Measurements from ENCODE around the gene NOD2. TPM values are rescaled to one million over a fixed set of nuclear protein-coding genes. Genes with fewer than 3 reads are reported as not detected.

Gene NOD2
- total RNA-seq, 6 donors from 2014 or later = 8.5 to 27.2 (median 11.2) TPM

DNA sequence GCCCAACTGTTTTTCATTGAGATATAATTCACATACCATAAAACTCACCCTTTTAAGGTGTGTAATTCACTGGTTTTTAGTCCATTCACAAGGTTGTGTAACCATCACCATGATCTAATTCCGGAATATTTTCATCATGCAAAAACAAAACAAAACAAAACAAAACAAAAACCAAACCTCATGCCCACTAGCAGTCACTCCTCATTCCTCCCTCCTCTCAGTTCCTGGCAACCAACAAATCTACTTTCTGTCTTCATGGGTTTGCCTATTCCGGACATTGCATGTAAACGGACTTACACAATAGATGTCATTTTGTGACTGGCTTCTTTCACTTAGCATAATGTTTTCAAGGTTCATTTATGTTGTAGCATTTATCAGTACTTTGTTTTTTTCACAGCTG is 4.5 kb upstream of the NOD2 start:
- no peaks in the 10 kb centered on the region for H3K27me3 ChIP-seq
- 51 to 68% methylated on average over 3 of the region's 3 CpGs for WGBS, 2 donors
- no peak overlapping the region for H3K4me3 ChIP-seq
- peaks cover 12 to 37% (median 17%) of the 10 kb centered on the region in 4 donors for H3K4me1 ChIP-seq
- DNase-seq = no peak
- H3K27ac ChIP-seq = peak overlapping the region in 2 of 4 donors; percentile 56 to 70
- no peaks in the 10 kb centered on the region for H3K36me3 ChIP-seq
- no peaks in the 10 kb centered on the region for H3K9me3 ChIP-seq
- ATAC-seq (ENCODE audit: low FRiP score in 2 of 2) = no peak
- TF ChIP-seq, protein P1, sequence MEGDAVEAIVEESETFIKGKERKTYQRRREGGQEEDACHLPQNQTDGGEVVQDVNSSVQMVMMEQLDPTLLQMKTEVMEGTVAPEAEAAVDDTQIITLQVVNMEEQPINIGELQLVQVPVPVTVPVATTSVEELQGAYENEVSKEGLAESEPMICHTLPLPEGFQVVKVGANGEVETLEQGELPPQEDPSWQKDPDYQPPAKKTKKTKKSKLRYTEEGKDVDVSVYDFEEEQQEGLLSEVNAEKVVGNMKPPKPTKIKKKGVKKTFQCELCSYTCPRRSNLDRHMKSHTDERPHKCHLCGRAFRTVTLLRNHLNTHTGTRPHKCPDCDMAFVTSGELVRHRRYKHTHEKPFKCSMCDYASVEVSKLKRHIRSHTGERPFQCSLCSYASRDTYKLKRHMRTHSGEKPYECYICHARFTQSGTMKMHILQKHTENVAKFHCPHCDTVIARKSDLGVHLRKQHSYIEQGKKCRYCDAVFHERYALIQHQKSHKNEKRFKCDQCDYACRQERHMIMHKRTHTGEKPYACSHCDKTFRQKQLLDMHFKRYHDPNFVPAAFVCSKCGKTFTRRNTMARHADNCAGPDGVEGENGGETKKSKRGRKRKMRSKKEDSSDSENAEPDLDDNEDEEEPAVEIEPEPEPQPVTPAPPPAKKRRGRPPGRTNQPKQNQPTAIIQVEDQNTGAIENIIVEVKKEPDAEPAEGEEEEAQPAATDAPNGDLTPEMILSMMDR (IDR thresholded peaks at IDR 0.05) = no peak
- peak; percentile 45 to 79 for TF ChIP-seq POLR2AphosphoS5 (IDR thresholded peaks at IDR 0.05)
- peak in 1 of 4 donors; percentile 19 for TF ChIP-seq EP300 (IDR thresholded peaks at IDR 0.05)

DNA sequence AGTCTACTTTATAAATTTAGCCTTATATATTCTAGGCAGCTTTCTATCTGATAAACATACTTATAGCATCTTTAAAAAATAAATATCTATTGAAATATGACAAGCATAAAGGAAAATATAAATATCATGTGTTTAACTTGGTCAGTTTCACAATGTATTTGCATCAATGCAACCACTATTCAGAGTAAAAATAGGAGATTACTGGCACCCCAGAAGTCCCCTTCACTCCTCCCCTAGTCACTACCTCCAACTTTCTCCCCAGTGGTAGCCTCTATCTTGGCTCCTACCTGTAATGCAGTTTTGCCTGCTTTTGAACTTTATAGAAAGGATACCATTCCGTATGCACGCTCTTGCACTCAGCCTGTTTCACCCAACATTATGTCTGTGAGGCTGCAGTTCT is 3.2 kb upstream of the NOD2 start:
- H3K4me1 ChIP-seq = peaks cover 4 to 36% (median 17%) of the 10 kb centered on the region in 4 donors
- no peak for DNase-seq
- no peaks in the 10 kb centered on the region for H3K27me3 ChIP-seq
- no peak for ATAC-seq (ENCODE audit: low FRiP score in 2 of 2)
- no peaks in the 10 kb centered on the region for H3K36me3 ChIP-seq
- WGBS, 2 donors = 95 to 100% methylated on average over 2 of the region's 2 CpGs
- H3K9me3 ChIP-seq = no peaks in the 10 kb centered on the region
- H3K27ac ChIP-seq = no peak overlapping the region
- no peak overlapping the region for H3K4me3 ChIP-seq
- TF ChIP-seq POLR2A (IDR thresholded peaks at IDR 0.05) = no peak
- TF ChIP-seq, protein P1 (IDR thresholded peaks at IDR 0.05) = no peak

DNA sequence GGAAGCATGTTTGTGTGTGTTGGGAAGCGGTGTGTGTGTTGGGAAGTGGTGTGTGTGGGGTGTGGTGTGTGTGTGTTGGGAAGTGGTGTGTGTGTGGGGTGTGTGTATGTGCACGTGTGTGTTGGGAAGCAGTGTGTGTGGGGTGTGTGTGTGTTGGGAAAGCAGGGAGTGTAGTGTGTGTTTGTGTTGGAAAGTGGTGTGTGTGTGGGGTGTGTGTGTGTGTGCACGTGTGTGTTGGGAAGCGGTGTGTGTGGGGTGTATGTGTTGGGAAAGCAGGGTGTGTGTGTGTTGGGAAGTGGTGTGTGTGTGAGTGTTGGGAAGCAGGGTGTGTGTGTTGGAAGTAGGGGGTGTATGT is 785 bp upstream of the NOD2 start:
- H3K9me3 ChIP-seq = no peaks in the 10 kb centered on the region
- H3K36me3 ChIP-seq = no peaks in the 10 kb centered on the region
- no peak overlapping the region for H3K4me3 ChIP-seq
- WGBS, 2 donors = 81 to 90% methylated on average over 4 of the region's 4 CpGs
- H3K27ac ChIP-seq = no peak overlapping the region
- peaks cover 24 to 50% (median 37%) of the 10 kb centered on the region in 4 donors for H3K4me1 ChIP-seq
- no peak for TF ChIP-seq POLR2AphosphoS5 (IDR thresholded peaks at IDR 0.05)
- TF ChIP-seq, protein P1 (IDR thresholded peaks at IDR 0.05) = no peak
- no peak for TF ChIP-seq EP300 (IDR thresholded peaks at IDR 0.05)
- TF ChIP-seq POLR2A (IDR thresholded peaks at IDR 0.05) = no peak
- H3K27me3 ChIP-seq = no peaks in the 10 kb centered on the region
- no peak for DNase-seq
- no peak for ATAC-seq (ENCODE audit: low FRiP score in 2 of 2)

DNA sequence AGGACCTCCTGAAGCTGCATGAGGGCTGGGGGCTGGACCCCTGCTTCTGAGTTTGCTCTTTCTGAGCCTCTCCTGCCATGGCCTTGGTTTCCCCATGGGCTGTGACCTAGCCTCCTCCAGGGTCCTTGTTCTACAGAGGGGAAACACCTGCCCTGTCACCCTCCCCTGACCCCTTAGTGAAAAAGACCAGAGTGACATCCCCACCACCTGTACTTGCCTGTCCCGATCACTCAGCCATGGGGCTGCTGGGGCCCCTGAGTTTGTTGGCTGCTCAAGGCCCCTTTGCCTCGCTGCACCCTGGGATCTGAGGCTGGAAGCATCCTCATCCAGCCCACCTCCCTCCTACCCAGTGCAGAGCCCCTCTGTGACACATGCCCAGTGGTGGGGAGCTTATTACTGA is 800 bp downstream of the NOD2 start:
- no peaks in the 10 kb centered on the region for H3K27me3 ChIP-seq
- H3K4me3 ChIP-seq = peak overlapping the region in 3 of 4 donors; percentile 43 to 66 (median 58)
- WGBS, 2 donors = 90 to 92% methylated on average over 2 of the region's 2 CpGs
- DNase-seq (no peak), ATAC-seq (ENCODE audit: low FRiP score in 2 of 2) (no peak)
- no peaks in the 10 kb centered on the region for H3K9me3 ChIP-seq
- TF ChIP-seq EP300 (IDR thresholded peaks at IDR 0.05) (no peak), POLR2AphosphoS5 (IDR thresholded peaks at IDR 0.05) (no peak), POLR2A (IDR thresholded peaks at IDR 0.05) (no peak)
- TF ChIP-seq, protein P1 (IDR thresholded peaks at IDR 0.05) = no peak
- H3K4me1 ChIP-seq = peaks cover 26 to 60% (median 41%) of the 10 kb centered on the region in 4 donors
- H3K36me3 ChIP-seq = no peaks in the 10 kb centered on the region
- H3K27ac ChIP-seq = peak overlapping the region; percentile 63 to 88 (median 74)

Measured in upper lobe of left lung (tissue), 6 donors.